PFSK-1 (cell line): ENCODE results near the gene STAMBPL1.

Experiments
- FOXP2 ChIP-seq: optimal IDR thresholded peaks from 2 replicates; pipeline ENCODE3; 2011; ENCODE audit warnings: borderline replicate concordance, control low read depth, inconsistent platforms; ENCODE audit not compliant: insufficient read depth; ENCODE audit errors: extremely low read length, extremely low read depth
- POLR2AphosphoS5 ChIP-seq: IDR thresholded peaks from 2 replicates; pipeline ENCODE4 v1.6.1; 2012; ENCODE audit warnings: low read depth, mild to moderate bottlenecking, control low read depth, low read length, moderate library complexity
- SIN3A ChIP-seq: IDR thresholded peaks from 2 replicates; pipeline ENCODE4 v1.6.1; 2012; ENCODE audit warnings: mild to moderate bottlenecking, low read length, moderate library complexity, borderline replicate concordance; ENCODE audit not compliant: insufficient read depth
- TAF1 ChIP-seq: IDR thresholded peaks from 2 replicates; pipeline ENCODE4 v1.6.1; 2012; ENCODE audit warnings: low read length, control low read depth, borderline replicate concordance; ENCODE audit not compliant: insufficient read depth
- TF ChIP-seq, protein P1 (sequence below), 2 experiments: IDR thresholded peaks; 2 replicates each; pipeline versions ENCODE4 v1.6.1 to v1.8.0; 2011 to 2012; ENCODE audit warnings: low read depth in 2 of 2, low read length in 2 of 2, control low read depth in 1 of 2, inconsistent platforms in 1 of 2, mild to moderate bottlenecking in 1 of 2, moderate library complexity in 1 of 2; ENCODE audit not compliant: insufficient read depth in 1 of 2

The STAMBPL1 gene

DNA sequence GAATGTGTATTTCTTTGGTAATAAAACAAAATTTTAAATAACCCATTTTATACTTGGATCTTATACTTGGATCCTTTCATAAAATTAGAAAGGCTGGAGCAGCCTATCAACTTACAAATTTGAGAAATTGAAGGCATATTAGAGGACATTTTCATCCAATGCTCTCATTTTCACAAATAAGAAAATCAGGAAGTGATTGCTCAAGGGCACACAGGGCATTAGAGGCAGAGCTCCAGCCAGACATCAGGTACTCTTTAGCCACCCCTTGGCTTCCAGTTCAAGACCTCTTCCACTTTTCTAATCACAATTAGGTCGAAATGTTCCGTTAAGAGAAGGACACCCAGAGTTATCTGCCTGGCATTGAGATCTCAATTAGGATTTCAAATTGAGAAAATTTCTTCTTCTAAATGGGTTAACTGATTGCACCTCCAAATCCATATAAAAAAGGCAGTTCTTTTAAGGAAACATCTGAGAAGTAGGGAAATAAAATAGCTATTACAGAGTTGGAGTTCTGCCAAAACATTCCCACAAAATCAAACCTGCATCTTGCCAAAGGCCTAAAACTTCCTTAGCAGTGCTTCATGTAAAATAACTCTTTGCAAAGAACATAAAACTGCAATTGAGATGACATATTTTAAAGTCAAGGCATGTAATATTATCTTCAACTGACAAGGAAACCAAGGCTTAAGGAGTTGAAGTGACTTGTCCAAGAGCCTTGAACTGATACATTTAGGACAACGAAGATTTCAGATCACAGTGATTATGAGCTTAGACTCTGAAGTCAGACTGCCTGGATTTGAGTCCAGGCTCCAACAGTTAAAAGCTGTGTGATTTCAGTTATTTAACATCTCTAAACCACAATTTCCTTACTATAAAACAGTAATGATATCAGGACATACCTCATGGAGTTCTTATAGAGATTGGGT is 70.1 kb downstream of the STAMBPL1 start:
- TF ChIP-seq SIN3A (no peak), POLR2AphosphoS5 (no peak), FOXP2 (no peak), TAF1 (no peak)
- TF ChIP-seq, protein P1, sequence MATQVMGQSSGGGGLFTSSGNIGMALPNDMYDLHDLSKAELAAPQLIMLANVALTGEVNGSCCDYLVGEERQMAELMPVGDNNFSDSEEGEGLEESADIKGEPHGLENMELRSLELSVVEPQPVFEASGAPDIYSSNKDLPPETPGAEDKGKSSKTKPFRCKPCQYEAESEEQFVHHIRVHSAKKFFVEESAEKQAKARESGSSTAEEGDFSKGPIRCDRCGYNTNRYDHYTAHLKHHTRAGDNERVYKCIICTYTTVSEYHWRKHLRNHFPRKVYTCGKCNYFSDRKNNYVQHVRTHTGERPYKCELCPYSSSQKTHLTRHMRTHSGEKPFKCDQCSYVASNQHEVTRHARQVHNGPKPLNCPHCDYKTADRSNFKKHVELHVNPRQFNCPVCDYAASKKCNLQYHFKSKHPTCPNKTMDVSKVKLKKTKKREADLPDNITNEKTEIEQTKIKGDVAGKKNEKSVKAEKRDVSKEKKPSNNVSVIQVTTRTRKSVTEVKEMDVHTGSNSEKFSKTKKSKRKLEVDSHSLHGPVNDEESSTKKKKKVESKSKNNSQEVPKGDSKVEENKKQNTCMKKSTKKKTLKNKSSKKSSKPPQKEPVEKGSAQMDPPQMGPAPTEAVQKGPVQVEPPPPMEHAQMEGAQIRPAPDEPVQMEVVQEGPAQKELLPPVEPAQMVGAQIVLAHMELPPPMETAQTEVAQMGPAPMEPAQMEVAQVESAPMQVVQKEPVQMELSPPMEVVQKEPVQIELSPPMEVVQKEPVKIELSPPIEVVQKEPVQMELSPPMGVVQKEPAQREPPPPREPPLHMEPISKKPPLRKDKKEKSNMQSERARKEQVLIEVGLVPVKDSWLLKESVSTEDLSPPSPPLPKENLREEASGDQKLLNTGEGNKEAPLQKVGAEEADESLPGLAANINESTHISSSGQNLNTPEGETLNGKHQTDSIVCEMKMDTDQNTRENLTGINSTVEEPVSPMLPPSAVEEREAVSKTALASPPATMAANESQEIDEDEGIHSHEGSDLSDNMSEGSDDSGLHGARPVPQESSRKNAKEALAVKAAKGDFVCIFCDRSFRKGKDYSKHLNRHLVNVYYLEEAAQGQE (IDR thresholded peaks at IDR 0.05; ENCODE audit: insufficient read depth in 1 of 2, low read depth in 2 of 2, low read length in 2 of 2) = no peak

- no peak for TF ChIP-seq TAF1
- no peak for TF ChIP-seq POLR2AphosphoS5
- TF ChIP-seq, protein P1 (IDR thresholded peaks at IDR 0.05; ENCODE audit: insufficient read depth in 1 of 2, low read depth in 2 of 2, low read length in 2 of 2) = no peak
- TF ChIP-seq SIN3A = no peak
- no peak for TF ChIP-seq FOXP2
Measured at GRCh38 chr10:88952647-88953111, 72.6 kb downstream of the STAMBPL1 start, which contains the start of gene ACTA2. Gene ACTA2 (minus strand): TSS chr10:88952773. CDS start chr10:88948930, 3,843 bp downstream.

- no peak for TF ChIP-seq SIN3A
- no peak for TF ChIP-seq FOXP2
- TF ChIP-seq, protein P1 (IDR thresholded peaks at IDR 0.05; ENCODE audit: insufficient read depth in 1 of 2, low read depth in 2 of 2, low read length in 2 of 2) = no peak
- no peak for TF ChIP-seq POLR2AphosphoS5
- no peak for TF ChIP-seq TAF1
Measured at GRCh38 chr10:88953662-88954061, 73.6 kb downstream of the STAMBPL1 start.

- TF ChIP-seq, protein P1 (IDR thresholded peaks at IDR 0.05; ENCODE audit: insufficient read depth in 1 of 2, low read depth in 2 of 2, low read length in 2 of 2) = no peak
- no peak for TF ChIP-seq TAF1
- TF ChIP-seq SIN3A = no peak
- TF ChIP-seq FOXP2 = no peak
- no peak for TF ChIP-seq POLR2AphosphoS5
Measured at GRCh38 chr10:88954458-88955083, 74.5 kb downstream of the STAMBPL1 start.
